H1 (cell line): ENCODE data around the gene RRP12. TPM values are rescaled to one million over a fixed set of nuclear protein-coding genes. Genes with fewer than 3 reads are reported as not detected.
A peak's percentile ranks its signal among the peaks of the same experiment; 100 is the strongest.

Experiments used
- ASH2L ChIP-seq: fragments of 200-600, 300-600 bp; sonication (generic); IDR thresholded peaks from one replicate; pipeline ENCODE4 v1.7.1; 2017; ENCODE audit warnings: low read length
- BACH1 ChIP-seq: IDR thresholded peaks from 2 replicates; pipeline ENCODE4 v1.6.1; 2012; ENCODE audit warnings: low read length, improper control_type of control experiment
- CTBP2 ChIP-seq: IDR thresholded peaks from 2 replicates; pipeline ENCODE4 v1.7.0; 2011; ENCODE audit warnings: borderline replicate concordance, mild to moderate bottlenecking, moderate library complexity, mixed read lengths, low read length; ENCODE audit not compliant: insufficient read depth, insufficient read length
- JUN ChIP-seq: IDR thresholded peaks from 2 replicates; pipeline ENCODE4 v1.6.1; 2011; ENCODE audit warnings: low read depth, mild to moderate bottlenecking, improper control_type of control experiment, low read length
- KDM4A ChIP-seq: IDR thresholded peaks from one replicate; pipeline ENCODE4 v1.7.1; 2012; ENCODE audit warnings: low read depth, mild to moderate bottlenecking, moderate library complexity, low read length, inconsistent platforms; ENCODE audit not compliant: severe bottlenecking
- NRF1 ChIP-seq: IDR thresholded peaks from 2 replicates; pipeline ENCODE4 v1.6.1; 2011; ENCODE audit warnings: mild to moderate bottlenecking, low read depth, low read length, improper control_type of control experiment
- POLR2A ChIP-seq, 2 experiments: IDR thresholded peaks; 1 replicate in 1 of 2; 2 replicates in 1 of 2; pipeline ENCODE4 v1.6.1; 2011; ENCODE audit warnings: low read depth in 2 of 2, low read length in 2 of 2, mild to moderate bottlenecking in 2 of 2; ENCODE audit errors: control extremely low read depth in 1 of 2
- RAD21 ChIP-seq, 2 experiments: IDR thresholded peaks in 1 of 2; conservative IDR thresholded peaks in 1 of 2; 2 replicates each; pipeline ENCODE4 v1.6.1; 2011; ENCODE audit warnings: low read depth in 2 of 2, low read length in 2 of 2, improper control_type of control experiment in 1 of 2, inconsistent platforms in 1 of 2, mild to moderate bottlenecking in 1 of 2, moderate library complexity in 1 of 2
- RFX5 ChIP-seq: IDR thresholded peaks from 2 replicates; pipeline ENCODE4 v1.6.1; 2011; ENCODE audit warnings: low read depth, low read length, improper control_type of control experiment, borderline replicate concordance
- TAF1 ChIP-seq: IDR thresholded peaks from 2 replicates; pipeline ENCODE4 v1.6.1; 2011; ENCODE audit warnings: mild to moderate bottlenecking, low read depth, low read length
- polyA plus RNA-seq, 7 experiments: library from polyadenylated mRNA; depleted of rRNA in 3 of 7; stranded (reverse) in 5 of 7; unstranded in 2 of 7; fragments of >200 nt in 5 of 7; fragments of 200-250 nt in 2 of 7; gene quantifications; 1 replicate in 5 of 7; 2 replicates in 1 of 7; 4 replicates in 1 of 7; pipeline versions ENCODE4 v1.2.1 to v1.2.3, GENCODE V29; 2011 to 2013; ENCODE audit warnings: missing spikeins in 2 of 7, mixed read lengths in 2 of 7
- total RNA-seq: library from RNA; stranded (reverse); fragmentation: NEBNext Ultra II Directional; extraction: Animal tissue kit (Norgen Biotek cat#: 25700); gene quantifications from 2 replicates; pipeline ENCODE4 v1.2.1, GENCODE V29; 2021
- TF ChIP-seq, protein P1 (sequence below), 3 experiments: IDR thresholded peaks; 1 replicate in 2 of 3; 2 replicates in 1 of 3; pipeline versions ENCODE4 v1.5.1 to v1.6.1; 2011; ENCODE audit warnings: low read length in 3 of 3, mild to moderate bottlenecking in 3 of 3, inconsistent platforms in 2 of 3, low read depth in 1 of 3, moderate library complexity in 1 of 3; ENCODE audit not compliant: insufficient read depth in 1 of 3; ENCODE audit errors: control extremely low read depth in 1 of 3
- TF ChIP-seq, protein P2 (sequence below): IDR thresholded peaks from 2 replicates; pipeline ENCODE4 v1.6.1; 2012; ENCODE audit warnings: inconsistent platforms

The RRP12 gene
- total and polyA plus RNA-seq, 2 of the 8 experiments (the other 6 are each of a cell fraction or from before 2014, with no cell fraction given) = 21.0 to 65.8 TPM

GRCh38 chr10:97407211-97407951, 6.2 kb upstream of the RRP12 start (continued):
- TF ChIP-seq CTBP2 (no peak), NRF1 (no peak), JUN (no peak), KDM4A (peak; percentile 27), RFX5 (no peak), POLR2A (IDR thresholded peaks at IDR 0.05; ENCODE audit: control extremely low read depth in 1 of 2, low read depth in 2 of 2, low read length in 2 of 2) (peak in 1 of 2 experiments; percentile 68; a peak in 1 of 3 replicates), RAD21 (IDR thresholded peaks at IDR 0.05 in 1 of 2, conservative IDR thresholded peaks at IDR 0.05 in 1 of 2; ENCODE audit: low read depth in 2 of 2, low read length in 2 of 2) (peak; percentile 80), BACH1 (no peak; the same call in 1 of the 2 replicates), ASH2L (peak; percentile 58), TAF1 (0 out of 2 replicates have a peak, but pooled peaks have one; percentile 33)
- TF ChIP-seq, protein P1, sequence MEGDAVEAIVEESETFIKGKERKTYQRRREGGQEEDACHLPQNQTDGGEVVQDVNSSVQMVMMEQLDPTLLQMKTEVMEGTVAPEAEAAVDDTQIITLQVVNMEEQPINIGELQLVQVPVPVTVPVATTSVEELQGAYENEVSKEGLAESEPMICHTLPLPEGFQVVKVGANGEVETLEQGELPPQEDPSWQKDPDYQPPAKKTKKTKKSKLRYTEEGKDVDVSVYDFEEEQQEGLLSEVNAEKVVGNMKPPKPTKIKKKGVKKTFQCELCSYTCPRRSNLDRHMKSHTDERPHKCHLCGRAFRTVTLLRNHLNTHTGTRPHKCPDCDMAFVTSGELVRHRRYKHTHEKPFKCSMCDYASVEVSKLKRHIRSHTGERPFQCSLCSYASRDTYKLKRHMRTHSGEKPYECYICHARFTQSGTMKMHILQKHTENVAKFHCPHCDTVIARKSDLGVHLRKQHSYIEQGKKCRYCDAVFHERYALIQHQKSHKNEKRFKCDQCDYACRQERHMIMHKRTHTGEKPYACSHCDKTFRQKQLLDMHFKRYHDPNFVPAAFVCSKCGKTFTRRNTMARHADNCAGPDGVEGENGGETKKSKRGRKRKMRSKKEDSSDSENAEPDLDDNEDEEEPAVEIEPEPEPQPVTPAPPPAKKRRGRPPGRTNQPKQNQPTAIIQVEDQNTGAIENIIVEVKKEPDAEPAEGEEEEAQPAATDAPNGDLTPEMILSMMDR (IDR thresholded peaks at IDR 0.05; ENCODE audit: control extremely low read depth in 1 of 3, insufficient read depth in 1 of 3, low read depth in 1 of 3, low read length in 3 of 3) = peak; percentile 70 to 96 (median 92)
- TF ChIP-seq, protein P2, sequence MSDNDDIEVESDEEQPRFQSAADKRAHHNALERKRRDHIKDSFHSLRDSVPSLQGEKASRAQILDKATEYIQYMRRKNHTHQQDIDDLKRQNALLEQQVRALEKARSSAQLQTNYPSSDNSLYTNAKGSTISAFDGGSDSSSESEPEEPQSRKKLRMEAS = no peak
- TF ChIP-seq, all 59 proteins: peak for 12
